ENCODE results near the gene HOXB5.

- no peak for TF ChIP-seq POLR2A (IDR thresholded peaks at IDR 0.05)
- TF ChIP-seq CTCF (IDR thresholded peaks at IDR 0.05), result no peak
- TF ChIP-seq EP300 (IDR thresholded peaks at IDR 0.05), result no peak
- TF ChIP-seq POLR2AphosphoS5 (IDR thresholded peaks at IDR 0.05), result no peak
Observed at GRCh38 chr17:48642059-48642842, 48.7 kb upstream of the HOXB5 start.

Measured in upper lobe of left lung (tissue), 4 donors.